ENCODE measurements around the gene YES1.

DNA sequence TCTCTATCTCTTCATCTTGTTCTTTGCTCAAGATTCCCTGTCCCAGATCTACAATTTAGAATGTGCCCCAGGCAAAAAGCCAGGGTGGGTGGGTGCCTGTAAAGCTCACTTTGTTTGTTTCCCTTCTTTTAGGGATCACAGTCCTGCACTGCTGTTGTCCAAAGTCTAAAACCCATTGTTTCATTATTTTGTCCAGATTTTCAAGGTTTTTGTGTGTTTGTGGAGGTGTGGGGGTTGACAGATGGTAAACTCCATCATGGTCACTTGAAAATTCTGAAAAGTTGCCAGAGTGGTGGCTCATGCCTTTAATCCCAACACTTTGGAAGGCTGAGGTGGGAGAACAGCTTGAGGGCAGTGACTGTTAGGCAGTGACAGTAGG, 41.5 kb downstream of the YES1 start:
- no peak for TF ChIP-seq JUND (IDR thresholded peaks at IDR 0.05)
- TF ChIP-seq POLR2A (IDR thresholded peaks at IDR 0.05; ENCODE audit: borderline replicate concordance, extremely low read depth, insufficient read depth, insufficient read length) = no peak
- TF ChIP-seq, protein P1, sequence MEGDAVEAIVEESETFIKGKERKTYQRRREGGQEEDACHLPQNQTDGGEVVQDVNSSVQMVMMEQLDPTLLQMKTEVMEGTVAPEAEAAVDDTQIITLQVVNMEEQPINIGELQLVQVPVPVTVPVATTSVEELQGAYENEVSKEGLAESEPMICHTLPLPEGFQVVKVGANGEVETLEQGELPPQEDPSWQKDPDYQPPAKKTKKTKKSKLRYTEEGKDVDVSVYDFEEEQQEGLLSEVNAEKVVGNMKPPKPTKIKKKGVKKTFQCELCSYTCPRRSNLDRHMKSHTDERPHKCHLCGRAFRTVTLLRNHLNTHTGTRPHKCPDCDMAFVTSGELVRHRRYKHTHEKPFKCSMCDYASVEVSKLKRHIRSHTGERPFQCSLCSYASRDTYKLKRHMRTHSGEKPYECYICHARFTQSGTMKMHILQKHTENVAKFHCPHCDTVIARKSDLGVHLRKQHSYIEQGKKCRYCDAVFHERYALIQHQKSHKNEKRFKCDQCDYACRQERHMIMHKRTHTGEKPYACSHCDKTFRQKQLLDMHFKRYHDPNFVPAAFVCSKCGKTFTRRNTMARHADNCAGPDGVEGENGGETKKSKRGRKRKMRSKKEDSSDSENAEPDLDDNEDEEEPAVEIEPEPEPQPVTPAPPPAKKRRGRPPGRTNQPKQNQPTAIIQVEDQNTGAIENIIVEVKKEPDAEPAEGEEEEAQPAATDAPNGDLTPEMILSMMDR (IDR thresholded peaks at IDR 0.05 in 2 of 3, conservative IDR thresholded peaks at IDR 0.05 in 1 of 3; ENCODE audit: borderline replicate concordance in 1 of 3, insufficient read depth in 1 of 3, low read depth in 2 of 3, low read length in 2 of 3) = no peak
- no peak for TF ChIP-seq TCF7L2 (IDR thresholded peaks at IDR 0.05; ENCODE audit: borderline replicate concordance, extremely low read depth, insufficient read depth, insufficient read length)
- TF ChIP-seq CEBPB (IDR thresholded peaks at IDR 0.05; ENCODE audit: low read depth) = no peak
- TF ChIP-seq POLR2AphosphoS5 (IDR thresholded peaks at IDR 0.05; ENCODE audit: low read depth, low read length) = no peak
- no peak for TF ChIP-seq ZBTB33 (IDR thresholded peaks at IDR 0.05; ENCODE audit: extremely low read depth, insufficient replicate concordance, low read length)
- no peak for TF ChIP-seq EZH2 (IDR thresholded peaks at IDR 0.05)
- TF ChIP-seq, protein P2, sequence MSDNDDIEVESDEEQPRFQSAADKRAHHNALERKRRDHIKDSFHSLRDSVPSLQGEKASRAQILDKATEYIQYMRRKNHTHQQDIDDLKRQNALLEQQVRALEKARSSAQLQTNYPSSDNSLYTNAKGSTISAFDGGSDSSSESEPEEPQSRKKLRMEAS (IDR thresholded peaks at IDR 0.05) = no peak
